Endothelial cell (in vitro differentiated cells): ENCODE data around the gene CELF5. TPM values are rescaled to one million over a fixed set of nuclear protein-coding genes. Genes with fewer than 3 reads are reported as not detected.
"Not testable (repeated sequence)": the region's sequence is repeated elsewhere in the genome, so short reads cannot be mapped to it uniquely, and the experiment has no call there.

Experiments used
- DNase-seq: peaks from one replicate; pipeline ENCODE4 v3.0.0; 2021; ENCODE audit warnings: low spot score
- H3K27ac Mint-ChIP-seq: one replicate; pipeline ENCODE4 v1.8.0; 2021; ENCODE audit warnings: mixed read lengths, inconsistent platforms; ENCODE audit not compliant: unreplicated experiment
- H3K27me3 Mint-ChIP-seq: one replicate; pipeline ENCODE4 v1.8.0; 2021; ENCODE audit warnings: mild to moderate bottlenecking, moderate library complexity, mixed read lengths, inconsistent platforms; ENCODE audit not compliant: unreplicated experiment
- H3K36me3 Mint-ChIP-seq: one replicate; pipeline ENCODE4 v1.8.0; 2021; ENCODE audit warnings: mild to moderate bottlenecking, low read depth, mixed read lengths, inconsistent platforms; ENCODE audit not compliant: unreplicated experiment
- H3K4me1 Mint-ChIP-seq: one replicate; pipeline ENCODE4 v1.8.0; 2021; ENCODE audit warnings: mild to moderate bottlenecking, mixed read lengths, inconsistent platforms; ENCODE audit not compliant: unreplicated experiment
- H3K4me3 Mint-ChIP-seq: one replicate; pipeline ENCODE4 v1.8.0; 2021; ENCODE audit warnings: mild to moderate bottlenecking, mixed read lengths, inconsistent platforms; ENCODE audit not compliant: unreplicated experiment
- H3K9me3 Mint-ChIP-seq: one replicate; pipeline ENCODE4 v1.8.0; 2021; ENCODE audit warnings: mixed read lengths, inconsistent platforms; ENCODE audit not compliant: unreplicated experiment
- CTCF ChIP-seq: fragments of 200-600 bp; sonication (generic); IDR thresholded peaks from one replicate; pipeline ENCODE4 v1.5.0; 2021; ENCODE audit warnings: antibody characterized with exemption; ENCODE audit not compliant: unreplicated experiment
- total RNA-seq: library from RNA; stranded (reverse); fragmentation: NEBNext Ultra II Directional; extraction: Animal tissue kit (Norgen Biotek cat#: 25700); gene quantifications from one replicate; pipeline ENCODE4 v1.2.1, GENCODE V29; 2021; ENCODE audit not compliant: unreplicated experiment

Gene CELF5
- total RNA-seq, 1 donor from 2014 or later = 0.38 TPM

- Mint-ChIP-seq H3K9me3 (no peaks in the 10 kb centered on the region), H3K36me3 (no peaks in the 10 kb centered on the region), H3K4me3 (no peak overlapping the region), H3K4me1 (peaks cover 5% of the 10 kb centered on the region), H3K27ac (no peak overlapping the region), H3K27me3 (peaks cover 9% of the 10 kb centered on the region)
- DNase-seq = no peak
- TF ChIP-seq CTCF = no peak
Observed at GRCh38 chr19:3211191-3211590, 13.3 kb upstream of the CELF5 start.

GRCh38 chr19:3213159-3213558 lies 11.3 kb upstream of the CELF5 start:
- no peak overlapping the region for H3K27ac Mint-ChIP-seq
- peaks cover 5% of the 10 kb centered on the region for H3K4me1 Mint-ChIP-seq
- TF ChIP-seq CTCF = no peak
- H3K27me3 Mint-ChIP-seq = peaks cover 9% of the 10 kb centered on the region
- no peak overlapping the region for H3K4me3 Mint-ChIP-seq
- H3K9me3 Mint-ChIP-seq = no peaks in the 10 kb centered on the region
- DNase-seq = no peak
- H3K36me3 Mint-ChIP-seq = no peaks in the 10 kb centered on the region

GRCh38 chr19:3216874-3217273 lies 7.6 kb upstream of the CELF5 start:
- no peak overlapping the region for H3K27ac Mint-ChIP-seq

GRCh38 chr19:3220576-3220975 lies 3.9 kb upstream of the CELF5 start:
- Mint-ChIP-seq H3K27ac (no peak overlapping the region), H3K27me3 (peaks cover 7% of the 10 kb centered on the region), H3K4me3 (no peak overlapping the region), H3K36me3 (no peaks in the 10 kb centered on the region), H3K9me3 (no peaks in the 10 kb centered on the region), H3K4me1 (no peaks in the 10 kb centered on the region)
- DNase-seq = no peak
- no peak for TF ChIP-seq CTCF

More at GRCh38 chr19:3216874-3217273, 7.6 kb upstream of the CELF5 start:
- TF ChIP-seq CTCF = no peak
- Mint-ChIP-seq H3K4me1 (no peaks in the 10 kb centered on the region), H3K4me3 (no peak overlapping the region), H3K27me3 (peaks cover 5% of the 10 kb centered on the region), H3K9me3 (no peaks in the 10 kb centered on the region), H3K36me3 (no peaks in the 10 kb centered on the region)
- DNase-seq = no peak

- not testable (repeated sequence) for H3K36me3 Mint-ChIP-seq, H3K27ac Mint-ChIP-seq, H3K9me3 Mint-ChIP-seq, H3K4me1 Mint-ChIP-seq, DNase-seq, H3K4me3 Mint-ChIP-seq
- H3K27me3 Mint-ChIP-seq = peaks cover 12% of the 10 kb centered on the region
Observed at GRCh38 chr19:3221576-3221975, 2.9 kb upstream of the CELF5 start.

GRCh38 chr19:3222709-3223108 lies 1.8 kb upstream of the CELF5 start:
- H3K36me3 Mint-ChIP-seq = no peaks in the 10 kb centered on the region
- TF ChIP-seq CTCF = no peak
- H3K4me1 Mint-ChIP-seq = no peaks in the 10 kb centered on the region
- no peak overlapping the region for H3K27ac Mint-ChIP-seq
- no peak overlapping the region for H3K4me3 Mint-ChIP-seq
- no peak for DNase-seq
- peaks cover 16% of the 10 kb centered on the region for H3K27me3 Mint-ChIP-seq
- H3K9me3 Mint-ChIP-seq = no peaks in the 10 kb centered on the region
